Measurements from ENCODE around the gene FAM217B.
"Not testable (repeated sequence)": the region's sequence is repeated elsewhere in the genome, so short reads cannot be mapped to it uniquely, and the experiment has no call there.

The FAM217B gene

DNA sequence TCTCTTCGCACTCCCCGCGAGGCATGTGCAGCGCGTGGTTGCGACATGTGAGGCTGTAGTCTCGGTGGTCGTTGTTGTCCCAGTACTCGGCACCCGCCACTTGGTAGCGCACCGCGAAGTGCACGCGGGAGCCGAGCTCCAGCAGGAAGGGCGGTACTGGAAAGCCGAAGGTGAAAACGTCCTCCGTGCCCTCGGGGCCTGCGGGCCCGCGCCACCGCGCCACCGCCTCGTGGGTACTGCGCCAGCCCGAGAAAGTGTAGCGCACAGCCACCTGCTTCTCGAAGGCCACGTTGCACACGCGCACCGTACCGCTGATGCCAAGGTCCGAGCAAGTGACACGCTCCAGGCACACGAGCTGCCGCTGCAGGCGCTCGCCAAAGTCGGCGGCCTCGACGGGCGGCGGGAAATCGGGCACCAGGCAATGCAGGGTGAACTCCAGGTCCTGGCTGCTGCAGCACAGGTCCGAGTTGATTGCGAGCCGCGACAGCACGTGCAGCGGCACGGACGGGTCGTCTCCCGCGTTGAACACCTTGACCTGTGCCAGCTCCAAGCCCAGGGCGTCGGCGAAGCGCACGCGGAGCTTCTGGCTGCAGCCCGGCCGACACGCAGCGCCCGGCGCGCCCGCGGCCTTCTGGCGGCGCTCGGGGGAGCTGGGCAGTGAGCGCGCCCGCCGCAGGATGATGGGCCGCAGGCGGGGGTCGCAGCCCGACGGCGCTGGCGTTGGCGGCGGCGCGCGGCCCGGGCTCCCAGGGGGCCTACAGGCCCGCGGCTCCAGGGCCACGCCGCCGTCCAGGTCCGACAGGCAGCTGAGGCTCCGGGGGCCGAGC, 924 bp upstream of the FAM217B start:
- no peak for DNase-seq

DNA sequence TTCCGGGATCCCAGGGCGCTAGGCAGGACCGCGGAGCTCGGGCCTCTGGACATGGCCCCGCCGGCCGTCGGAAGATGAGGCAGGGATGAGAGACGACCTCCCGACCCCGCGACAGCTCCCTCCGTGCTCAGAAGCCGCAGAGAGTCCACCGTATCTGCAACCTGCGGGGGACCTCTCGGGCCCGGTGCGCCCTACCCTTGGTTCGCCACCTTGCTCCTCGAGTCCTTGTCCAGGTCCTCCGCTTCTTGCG, 385 bp upstream of the FAM217B start:
- DNase-seq, result no peak

DNA sequence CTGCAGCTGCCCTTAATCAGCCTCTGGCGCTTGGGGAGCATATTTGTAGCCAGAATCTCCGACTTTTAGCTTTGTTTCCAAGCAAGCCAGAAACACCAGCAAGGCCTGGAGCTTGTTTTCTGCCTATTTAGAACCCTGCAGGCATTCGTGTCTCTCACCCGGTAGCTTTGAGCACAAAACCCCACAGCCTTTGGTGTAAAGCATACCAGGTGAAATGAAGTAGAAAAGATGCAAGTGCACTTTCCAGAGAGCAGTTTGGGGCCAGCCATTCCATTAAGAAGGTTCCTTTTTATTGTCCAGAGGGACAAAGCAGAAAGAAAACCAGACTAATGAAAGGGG, 736 bp downstream of the FAM217B start:
- no peak for DNase-seq

DNA sequence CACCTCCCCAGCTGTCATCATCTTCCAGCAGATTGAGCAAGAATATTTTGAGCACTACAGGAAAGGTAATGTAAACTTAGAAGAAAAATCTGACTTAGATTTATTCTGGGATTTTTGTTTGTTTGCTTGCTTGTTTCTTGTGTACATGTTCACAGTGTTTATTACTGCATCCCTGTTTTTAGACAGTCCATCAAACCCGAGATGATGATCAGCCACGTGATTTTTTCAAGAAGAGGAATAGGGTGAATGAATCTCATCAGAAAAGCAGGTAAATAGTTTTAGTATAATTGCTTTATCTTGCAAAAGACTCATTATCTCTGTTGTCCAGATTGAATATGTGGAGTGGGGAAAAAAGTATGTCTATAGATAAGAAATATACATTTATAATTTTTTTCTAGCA, 2.1 kb downstream of the FAM217B start:
- no peak for DNase-seq

DNA sequence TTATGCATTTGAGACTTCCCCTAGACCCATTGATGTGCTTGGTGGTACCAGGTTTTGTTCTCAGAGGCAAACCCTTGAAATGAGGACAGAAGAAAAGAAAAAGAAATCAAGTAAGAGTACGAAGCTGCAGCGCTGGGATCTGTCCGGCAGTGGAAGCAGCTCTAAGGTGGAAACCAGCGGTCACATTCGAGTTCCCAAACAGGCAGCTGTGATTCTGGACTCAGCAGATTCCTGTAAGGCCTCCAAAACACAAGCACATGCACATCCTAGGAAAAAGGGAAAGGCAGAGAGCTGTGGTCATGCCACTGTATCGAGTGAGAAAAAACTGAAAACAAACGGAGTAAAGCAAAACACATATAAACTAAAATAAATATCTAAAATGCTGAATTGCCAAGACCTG, 4.5 kb downstream of the FAM217B start:
- DNase-seq, result no peak

DNA sequence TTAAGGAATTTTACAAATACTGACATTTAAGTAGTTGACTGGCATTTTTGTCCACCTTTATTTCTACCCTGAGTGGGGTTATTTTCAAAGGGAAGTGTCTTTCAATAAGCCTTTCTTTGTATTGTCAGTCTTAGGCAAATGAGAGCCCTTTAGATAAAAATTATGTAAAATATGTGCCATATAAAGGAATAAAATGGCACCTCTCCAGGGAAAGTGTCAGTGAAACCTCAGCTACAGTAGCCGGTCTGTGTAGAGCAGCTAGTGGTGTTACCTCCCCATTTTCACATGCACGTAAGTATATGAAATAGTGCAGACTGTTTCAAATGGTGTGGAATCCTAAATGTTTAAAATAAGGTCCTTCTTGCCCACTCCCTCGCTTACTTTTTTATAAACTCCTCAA, 5.0 kb downstream of the FAM217B start:
- peak; percentile 92 for DNase-seq

DNA sequence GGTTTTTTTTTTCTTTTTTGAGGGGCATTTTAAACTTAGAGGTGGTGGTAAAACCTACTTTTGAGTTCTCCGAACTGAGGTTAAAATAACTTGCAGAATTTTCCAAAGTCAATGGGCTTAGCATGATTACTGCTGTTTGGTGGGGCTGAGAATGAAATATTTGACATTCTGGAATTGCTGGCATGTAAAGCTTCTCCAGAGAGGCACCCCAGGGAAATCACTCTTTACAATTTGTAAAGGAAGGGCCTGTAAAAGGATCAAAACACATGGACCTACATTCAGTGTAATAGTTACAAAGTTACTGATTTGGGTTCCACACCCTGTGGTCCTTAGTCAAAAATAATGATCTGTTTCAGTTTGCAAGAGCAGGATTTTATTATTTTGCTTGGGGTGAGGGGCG, 5.5 kb downstream of the FAM217B start:
- DNase-seq, result no peak

DNA sequence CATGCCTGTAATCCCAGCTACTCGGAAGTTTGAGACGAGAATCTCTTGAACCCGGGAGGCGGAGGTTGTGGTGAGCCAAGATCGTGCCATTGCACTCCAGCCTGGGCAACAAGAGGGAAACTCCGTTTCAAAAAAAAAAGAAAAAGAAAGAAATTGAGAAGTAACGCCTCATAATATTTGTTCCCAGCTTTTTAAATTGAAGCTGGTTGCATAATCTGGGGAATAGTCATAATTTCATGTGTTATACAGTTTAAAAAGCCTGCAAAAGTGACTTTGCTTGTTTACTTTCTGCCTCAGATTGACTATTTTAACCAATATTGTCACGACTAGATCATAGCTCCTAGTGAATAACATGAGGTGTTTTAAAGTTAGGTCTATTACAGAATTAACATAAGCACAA, 7.2 kb downstream of the FAM217B start:
- no peak for DNase-seq

DNA sequence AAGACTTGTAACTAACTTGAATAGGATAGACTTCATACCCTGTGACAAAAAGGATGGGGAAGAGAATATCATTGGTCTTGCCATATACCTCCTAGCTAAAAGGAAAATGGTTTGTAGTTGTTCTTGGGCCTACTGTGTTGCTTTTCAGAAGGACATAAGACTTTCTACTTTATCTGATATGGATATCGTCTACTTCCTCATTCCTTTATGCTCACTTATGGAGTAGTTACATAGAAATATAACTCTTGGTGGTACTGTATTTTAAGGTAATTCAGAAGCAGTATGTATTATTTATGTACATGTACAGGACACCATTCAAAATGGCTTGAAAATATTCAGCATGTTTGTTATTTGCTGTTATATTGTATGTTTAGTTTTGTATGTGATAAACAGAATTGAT, 8.0 kb downstream of the FAM217B start:
- no peak for DNase-seq

DNA sequence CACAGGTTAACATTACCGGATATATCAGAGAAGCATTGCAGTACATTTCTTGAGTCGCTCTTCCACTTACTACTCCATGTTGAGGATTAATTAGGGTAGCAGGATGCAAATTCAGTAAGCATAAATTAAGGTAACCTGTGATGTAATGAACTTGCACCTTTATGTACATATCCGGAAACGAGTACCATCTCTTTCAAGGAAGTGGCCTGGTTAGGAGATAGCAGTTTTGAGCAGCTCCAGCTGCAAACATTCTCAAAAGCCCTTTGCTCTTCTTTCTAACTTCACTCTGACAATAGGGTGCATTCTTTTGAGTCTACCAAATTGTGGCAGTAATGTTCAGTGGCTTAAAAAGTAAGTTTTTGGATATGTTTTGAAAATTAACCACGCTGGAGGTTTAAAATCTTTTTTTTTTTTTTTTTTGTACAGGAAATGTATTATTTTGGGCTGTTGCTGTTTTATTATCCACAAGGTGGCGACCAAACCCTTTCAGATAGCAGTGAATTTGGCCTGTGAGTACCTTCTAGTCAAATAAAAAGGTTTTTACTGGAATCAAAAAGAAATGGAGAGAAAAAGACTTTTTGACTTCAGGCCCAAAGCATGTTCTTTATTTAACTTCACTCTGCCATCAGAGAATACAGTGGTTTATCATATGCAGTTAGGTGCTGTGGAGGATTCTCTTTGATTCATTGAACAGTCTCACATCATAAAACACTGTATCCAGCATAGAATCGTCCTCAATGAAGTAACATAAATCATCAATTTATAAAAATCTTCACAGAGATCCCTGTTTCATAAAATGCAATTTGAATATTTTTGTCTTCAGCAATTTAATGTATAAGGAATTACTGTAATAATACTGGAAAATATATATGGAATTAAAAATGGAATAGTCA, 8.9 kb downstream of the FAM217B start:
- DNase-seq, result peak; percentile 26

DNA sequence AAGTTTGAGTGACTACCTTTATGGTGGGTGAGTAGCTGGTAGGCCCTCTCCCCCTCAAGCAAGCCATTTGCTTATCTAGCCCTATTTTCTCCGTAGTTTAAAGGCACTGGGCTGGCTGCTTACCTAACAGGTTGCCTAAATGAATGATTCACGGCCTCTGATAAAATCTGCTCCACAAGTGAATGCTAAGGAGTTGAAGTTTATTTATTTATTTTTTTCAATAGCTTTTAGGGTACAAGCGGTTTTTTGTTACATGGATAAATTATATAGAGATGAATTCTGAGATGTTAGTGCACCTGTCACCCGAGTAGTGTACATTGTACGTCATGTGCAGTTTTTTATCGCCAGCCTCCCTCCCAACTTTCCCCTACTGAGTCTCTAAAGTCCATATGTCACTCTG, 9.7 kb downstream of the FAM217B start:
- no peak for DNase-seq

DNA sequence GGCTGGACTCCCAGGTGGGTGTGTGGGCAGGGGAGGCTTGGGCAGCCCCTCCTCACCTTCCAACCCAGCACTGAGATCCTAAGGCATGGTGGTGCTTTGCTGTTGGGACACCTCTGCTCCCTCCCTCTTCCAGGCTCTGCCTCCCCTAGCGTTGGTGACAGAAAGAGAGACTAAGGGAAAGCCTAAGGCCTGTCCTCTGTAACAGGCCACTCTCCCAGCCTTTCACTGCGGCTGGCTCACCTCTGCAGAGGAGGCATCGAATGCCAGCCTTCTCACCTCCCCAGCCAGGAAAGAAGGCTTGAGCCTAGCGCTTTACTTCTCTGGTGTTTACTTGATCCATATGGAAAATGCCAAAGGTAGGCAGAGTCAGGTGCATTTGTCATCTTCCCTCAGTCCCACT, 14.5 kb downstream of the FAM217B start:
- DNase-seq, result no peak

DNA sequence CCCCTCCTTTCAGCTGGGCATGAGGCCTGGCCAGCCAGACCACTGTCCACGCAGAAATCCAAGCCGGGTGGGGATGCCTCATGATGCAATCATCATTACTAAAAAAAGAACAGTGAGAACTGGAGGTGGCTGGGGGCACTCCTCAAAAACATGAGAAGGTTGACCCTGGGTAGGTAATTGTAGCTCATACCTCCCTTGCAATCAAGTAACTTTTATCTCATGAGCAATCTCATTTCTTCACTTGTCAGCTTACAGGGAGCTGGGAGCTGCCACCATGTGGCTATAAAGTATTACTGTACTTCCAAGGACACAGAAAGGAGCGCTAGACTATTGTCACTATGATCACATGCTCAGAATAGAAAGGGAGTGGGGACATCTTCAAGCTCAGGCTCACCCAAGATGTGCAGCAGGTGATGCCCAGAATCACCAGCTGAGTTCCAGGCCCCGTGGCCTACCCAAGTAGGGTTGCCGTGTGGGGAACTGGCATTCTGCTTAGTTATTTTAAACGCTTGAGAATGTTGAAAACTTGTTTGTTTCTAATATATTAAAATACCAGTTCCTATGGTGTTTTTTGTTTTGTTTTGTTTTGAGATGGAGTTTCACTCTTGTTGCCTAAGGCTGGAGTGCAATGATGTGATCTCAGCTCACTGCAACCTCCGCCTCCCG, 15.1 kb downstream of the FAM217B start:
- peak; percentile 18 for DNase-seq

DNA sequence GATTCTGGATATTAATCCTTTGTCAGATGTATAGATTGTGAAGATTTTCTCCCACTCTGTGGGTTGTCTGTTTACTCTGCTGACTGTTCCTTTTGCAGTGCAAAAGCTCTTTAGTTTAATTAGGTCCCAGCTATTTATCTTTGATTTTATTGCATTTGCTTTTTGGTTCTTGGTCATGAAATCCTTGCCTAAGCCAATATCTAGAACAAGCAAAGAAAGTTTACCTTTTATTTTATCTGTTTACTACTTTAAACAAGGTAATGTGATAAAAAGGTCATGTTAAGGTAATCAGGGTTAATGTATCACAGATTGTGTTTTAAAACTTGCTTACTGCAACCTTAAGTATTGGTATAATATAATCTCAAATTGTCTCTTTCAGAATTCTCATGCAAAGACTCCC, 17.4 kb downstream of the FAM217B start:
- not testable (repeated sequence) for DNase-seq

DNA sequence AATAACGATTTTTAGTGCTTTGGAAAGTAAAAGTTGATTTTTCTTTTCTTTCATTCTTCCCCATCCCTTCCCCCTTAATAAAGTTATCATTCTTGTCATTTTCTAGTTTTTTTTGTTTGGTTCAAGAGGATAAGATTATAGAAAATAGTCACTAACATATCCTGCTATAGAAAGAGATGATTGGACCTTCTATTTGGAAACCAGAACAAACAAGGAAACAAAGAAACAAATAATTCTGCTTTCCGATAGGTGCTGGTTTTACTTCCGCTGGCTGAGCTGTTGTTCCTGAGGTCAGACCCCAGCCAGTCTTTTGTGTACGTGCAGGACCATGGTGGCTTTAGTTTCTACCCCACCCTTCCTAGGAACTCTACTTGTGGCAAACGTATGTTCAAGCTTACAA, 17.9 kb downstream of the FAM217B start, which contains the start of gene CDH26:
Gene CDH26, plus strand, starts transcription at position 301 of the 400 bp plus-strand sequence. CDS start 304 bp downstream, outside the sequence.
- DNase-seq, result no peak

DNA sequence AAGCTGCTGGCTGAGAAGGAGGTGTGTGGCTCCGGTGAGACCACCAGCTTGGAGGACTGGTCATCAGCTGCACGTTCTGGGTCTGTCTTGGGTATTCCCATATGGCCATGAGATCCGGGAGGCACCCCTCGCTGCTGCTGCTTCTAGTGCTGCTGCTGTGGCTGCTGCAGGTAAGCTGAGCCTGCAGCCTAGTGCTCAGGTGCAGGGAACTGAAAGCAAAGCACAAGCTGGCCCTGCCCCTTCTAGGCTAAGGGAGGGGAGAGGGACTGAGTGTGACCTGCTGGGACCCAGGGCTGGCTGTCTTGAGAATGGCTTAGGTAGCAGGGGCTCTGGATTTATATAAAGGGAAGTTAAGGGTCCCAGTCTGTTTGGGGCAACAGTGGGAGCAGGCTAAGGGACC, 18.4 kb downstream of the FAM217B start:
- DNase-seq, result no peak

DNA sequence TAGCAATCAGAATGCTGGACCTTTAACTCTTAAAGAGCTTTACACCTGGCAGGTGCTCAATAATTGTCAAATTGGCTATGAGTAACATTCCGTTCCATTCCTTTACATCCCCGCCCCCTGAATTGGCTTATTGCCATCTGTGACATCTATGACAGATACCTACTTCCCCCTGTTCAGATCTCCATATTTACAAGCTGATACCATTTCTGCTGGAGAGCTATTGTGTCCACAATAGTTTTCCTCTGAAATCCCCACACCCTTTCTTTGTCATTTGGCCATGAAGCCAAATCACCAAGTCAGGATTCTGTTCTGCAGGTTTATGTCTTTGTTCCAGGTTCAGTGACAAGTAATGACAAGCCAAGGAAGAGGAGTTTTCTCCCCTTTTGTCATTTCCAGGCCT, 21.2 kb downstream of the FAM217B start:
- DNase-seq, result no peak

DNA sequence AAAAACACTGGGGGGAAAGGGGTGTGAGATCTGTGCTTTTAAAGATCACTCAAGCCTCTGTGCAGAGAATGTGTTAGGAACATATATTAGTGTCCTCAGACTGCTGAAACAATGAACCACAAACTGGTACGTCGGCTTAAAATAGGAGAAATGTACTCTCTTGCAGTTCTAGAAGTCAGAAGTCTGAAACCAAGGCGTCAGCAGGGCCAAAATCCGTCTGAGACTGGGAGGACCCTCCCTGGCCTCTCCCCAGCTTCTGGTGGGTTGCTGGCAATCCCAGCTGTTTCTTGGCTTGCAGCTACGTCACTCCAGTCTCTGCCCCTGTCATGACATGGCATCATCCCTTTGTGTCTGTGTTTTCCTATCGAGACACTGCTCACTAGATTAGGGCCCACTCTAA, 22.0 kb downstream of the FAM217B start:
- no peak for DNase-seq

DNA sequence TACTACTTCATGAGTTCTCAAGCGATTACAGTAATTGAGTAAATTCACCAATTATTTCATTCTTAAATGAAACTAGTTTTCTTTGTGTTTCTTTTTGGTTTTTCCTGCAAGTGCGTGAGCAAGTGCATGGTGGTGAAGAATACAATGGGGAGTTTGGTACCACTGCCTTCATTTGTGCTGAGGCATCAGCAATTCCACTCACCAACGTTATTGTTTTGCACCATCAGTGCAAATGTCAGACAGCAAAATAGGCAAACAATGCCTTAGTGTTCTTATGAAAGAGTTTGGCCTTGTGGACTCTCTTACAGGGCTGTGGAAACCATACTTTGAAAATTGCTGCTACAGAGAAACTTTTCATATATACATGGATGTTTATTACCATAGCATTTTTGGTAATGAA, 26.2 kb downstream of the FAM217B start:
- no peak for DNase-seq

DNA sequence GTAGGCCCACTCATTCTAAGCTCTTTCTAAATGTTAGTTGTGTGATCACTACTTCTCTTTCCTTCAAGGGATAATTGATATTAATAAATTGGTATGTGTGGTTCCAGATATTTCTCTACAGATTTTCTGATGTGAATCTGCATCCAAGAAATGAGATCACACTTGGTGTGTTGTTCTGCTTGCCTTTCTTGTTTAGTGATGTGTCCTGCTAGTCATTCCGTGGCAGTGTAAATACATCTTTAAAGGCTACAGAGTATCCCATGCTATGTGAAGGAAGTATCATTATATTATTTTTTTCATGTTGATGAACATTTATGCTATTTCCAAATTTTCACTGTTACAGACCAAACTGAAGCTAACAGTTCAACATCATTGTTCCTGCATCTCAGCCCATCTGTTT, 31.2 kb downstream of the FAM217B start:
- DNase-seq, result no peak

DNA sequence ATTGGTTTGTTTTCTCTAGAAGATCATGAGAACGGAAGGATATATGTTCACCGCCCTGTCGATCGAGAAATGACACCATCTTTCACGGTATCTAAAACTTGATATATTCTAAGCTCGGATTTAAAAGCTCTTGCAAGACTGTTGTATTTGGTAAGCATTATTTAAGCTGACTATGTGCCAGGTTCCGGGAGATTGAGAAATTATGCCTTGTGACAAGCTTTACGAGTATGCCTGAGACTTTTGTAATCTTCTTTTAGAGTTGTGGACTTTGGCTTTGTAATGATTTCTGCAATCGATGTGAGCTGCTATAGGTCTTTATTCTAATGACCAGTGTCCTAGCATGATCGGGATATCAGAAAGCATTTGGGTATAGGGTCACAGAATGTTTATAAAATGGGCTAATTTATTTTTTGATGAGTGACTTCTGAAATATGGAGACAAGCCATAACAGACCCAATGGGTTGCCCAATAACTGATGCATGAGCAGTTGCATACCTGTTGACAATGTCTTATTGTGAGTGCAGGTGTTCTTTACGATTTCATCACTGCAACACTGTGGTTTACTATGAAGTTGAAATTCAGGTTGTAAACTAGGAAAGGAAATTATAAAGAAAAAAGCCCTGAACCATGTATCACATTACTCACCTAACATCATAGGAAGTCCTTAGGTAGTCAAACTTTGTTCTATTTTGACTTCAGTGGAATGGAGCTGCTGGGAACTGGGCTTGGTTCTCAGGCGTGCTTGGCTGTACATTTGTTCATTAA, 32.0 kb downstream of the FAM217B start:
- no peak for DNase-seq

DNA sequence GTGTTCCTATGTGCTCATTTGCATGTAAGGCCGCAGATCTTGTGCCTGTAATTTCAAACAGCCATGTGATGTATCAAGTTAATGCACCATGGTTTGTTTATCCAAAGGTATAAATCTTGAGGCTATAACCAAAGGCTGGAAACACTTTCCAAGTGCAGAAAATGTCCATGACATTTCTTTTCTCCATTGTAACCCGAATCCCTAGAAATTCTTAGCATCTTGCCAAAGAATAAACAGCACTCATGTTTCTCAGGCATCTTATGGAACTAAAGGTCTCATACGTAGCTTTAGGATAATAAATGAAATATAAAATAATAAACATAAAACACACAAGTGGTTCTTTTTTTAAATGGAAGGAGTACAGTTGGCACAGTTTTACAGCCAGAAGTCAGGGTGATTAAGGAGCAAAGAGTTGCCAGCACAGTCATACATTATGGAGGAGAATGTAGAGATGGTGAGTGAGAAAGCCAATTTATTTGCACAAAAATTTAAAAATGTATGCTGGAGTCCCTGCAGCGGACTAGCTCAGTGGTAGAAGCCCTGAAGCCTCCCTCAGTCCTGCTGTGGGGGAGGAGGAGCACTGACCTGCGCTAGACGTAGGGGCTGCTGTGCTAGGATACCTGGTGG, 36.1 kb downstream of the FAM217B start:
- DNase-seq, result no peak

DNA sequence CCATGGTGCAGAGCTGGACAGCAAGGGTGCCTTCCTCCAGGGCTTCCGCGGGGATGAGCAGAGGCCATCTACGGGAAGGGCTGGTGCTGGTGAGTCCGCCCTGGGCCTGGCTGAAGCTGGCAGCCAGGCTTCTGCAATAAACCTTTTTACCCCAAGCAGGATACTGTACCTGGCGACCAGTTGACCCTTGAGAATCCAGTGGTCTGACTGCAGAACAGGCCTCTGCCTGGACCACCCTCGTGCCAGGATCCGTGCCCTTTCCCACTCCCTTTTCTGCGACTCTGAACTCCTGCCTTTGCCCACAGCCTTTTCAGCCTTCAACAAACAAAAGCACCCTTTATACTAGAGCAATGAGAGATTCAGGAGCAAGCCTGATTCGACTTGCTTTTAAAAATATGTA, 36.9 kb downstream of the FAM217B start:
- DNase-seq, result no peak
